Measurements from ENCODE around the gene DSTN.

The DSTN gene

GRCh38 chr20:17549131-17549530, 20.7 kb upstream of the DSTN start:
- DNase-seq (ENCODE audit: low read depth in 2 of 2), result no peak

DNA sequence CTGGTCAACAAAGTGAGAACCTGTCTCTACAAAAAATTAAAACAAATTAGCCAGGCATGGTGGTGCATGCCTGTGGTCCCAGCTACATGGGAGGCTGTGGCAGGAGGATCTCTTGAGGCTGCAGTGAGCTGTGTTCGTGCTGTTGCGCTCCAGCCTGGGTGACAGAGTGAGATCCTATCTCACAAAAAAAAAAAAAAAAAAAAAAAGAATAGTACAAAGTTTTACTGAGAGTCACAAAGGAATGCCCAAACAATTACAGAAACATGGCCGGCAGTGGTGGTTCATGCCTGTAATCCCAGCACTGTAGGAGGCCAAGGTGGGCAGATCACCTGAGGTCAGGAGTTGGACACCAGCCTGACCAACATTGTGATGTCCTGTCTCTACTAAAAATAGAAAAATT, 14.8 kb upstream of the DSTN start:
- DNase-seq (ENCODE audit: low read depth in 2 of 2), result no peak

- DNase-seq (ENCODE audit: low read depth in 2 of 2), result no peak
Observed at GRCh38 chr20:17556837-17557674, 12.8 kb upstream of the DSTN start.

DNA sequence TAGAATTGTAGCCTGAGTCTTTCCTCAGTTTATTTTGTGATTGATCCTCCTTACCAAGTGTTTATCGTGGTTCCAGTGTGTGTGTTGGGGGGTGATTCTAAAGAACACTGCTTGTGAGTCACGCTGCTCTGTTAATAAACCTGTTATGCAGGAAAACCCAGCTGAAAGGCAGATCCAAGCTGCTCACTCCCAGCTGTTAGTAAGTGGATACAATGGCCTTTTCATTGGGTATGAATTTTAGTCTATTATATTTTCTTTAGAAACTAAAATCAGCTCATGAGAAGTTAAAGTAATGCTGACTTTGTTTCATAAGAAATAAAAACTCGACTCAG, 12.2 kb upstream of the DSTN start:
- no peak for DNase-seq (ENCODE audit: low read depth in 2 of 2)

- no peak for DNase-seq (ENCODE audit: low read depth in 2 of 2)
Observed at GRCh38 chr20:17558154-17558940, 11.5 kb upstream of the DSTN start.

- DNase-seq (ENCODE audit: low read depth in 2 of 2), result no peak
Observed at GRCh38 chr20:17558941-17559304, 11.0 kb upstream of the DSTN start.

DNA sequence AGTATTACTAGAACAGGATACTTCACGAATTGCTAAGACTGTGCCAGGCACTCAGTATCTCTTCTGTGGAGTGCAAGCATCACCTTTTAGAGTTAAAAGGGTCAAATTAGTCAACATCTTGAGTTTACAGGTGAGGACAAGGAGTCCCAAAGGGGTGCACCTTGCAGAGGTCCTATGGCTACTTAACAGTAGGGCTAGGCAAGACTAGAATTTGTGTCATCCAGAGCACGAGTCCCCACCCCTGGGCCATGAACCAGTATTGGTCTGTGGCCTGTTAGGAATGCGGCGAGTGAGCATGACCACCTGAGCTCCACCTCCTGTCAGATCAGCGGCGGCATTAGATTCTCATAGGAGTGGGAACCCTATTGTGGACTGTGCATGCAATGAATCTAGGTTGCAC, 10.5 kb upstream of the DSTN start:
- no peak for DNase-seq (ENCODE audit: low read depth in 2 of 2)

DNA sequence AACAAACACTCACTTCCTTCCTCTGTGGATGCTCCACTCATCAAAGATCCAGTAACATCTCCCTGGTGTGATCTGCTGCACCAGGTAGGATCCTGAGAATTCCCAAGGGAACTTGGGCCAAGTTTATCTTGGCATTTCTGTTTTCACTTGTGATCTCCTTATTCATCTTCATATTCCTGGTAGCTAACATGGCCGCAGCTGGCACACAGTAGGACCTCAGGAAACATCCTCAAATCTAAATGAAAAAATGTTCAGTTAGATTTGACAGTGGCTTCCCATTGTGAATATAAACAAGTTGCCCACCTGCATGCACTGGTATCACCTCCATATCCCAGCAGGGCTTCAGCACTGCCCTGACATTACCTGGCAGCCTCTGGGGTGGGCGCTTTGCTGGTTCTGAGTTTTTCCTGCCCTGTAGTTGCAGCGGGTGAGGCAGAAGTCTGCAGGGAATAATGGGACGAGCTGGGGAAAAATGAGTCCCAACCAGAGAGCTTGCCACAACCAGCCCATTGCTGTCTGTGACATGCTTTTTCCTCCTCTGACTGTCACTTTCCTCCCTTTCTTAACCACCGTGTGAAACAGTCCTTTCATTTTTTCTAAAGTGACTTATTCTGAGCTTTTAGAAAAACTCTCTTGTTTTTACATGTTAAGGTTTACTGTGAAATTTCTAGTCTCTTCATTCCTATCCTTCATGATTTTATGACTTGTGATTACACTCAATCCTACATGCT, 9.4 kb upstream of the DSTN start:
- DNase-seq (ENCODE audit: low read depth in 2 of 2), result no peak

- DNase-seq (ENCODE audit: low read depth in 2 of 2), result no peak
Observed at GRCh38 chr20:17562804-17563305, 7.0 kb upstream of the DSTN start.

- DNase-seq (ENCODE audit: low read depth in 2 of 2), result no peak
Observed at GRCh38 chr20:17565169-17565845, 4.6 kb upstream of the DSTN start.

- no peak for DNase-seq (ENCODE audit: low read depth in 2 of 2)
Observed at GRCh38 chr20:17566345-17566744, 3.5 kb upstream of the DSTN start.

DNA sequence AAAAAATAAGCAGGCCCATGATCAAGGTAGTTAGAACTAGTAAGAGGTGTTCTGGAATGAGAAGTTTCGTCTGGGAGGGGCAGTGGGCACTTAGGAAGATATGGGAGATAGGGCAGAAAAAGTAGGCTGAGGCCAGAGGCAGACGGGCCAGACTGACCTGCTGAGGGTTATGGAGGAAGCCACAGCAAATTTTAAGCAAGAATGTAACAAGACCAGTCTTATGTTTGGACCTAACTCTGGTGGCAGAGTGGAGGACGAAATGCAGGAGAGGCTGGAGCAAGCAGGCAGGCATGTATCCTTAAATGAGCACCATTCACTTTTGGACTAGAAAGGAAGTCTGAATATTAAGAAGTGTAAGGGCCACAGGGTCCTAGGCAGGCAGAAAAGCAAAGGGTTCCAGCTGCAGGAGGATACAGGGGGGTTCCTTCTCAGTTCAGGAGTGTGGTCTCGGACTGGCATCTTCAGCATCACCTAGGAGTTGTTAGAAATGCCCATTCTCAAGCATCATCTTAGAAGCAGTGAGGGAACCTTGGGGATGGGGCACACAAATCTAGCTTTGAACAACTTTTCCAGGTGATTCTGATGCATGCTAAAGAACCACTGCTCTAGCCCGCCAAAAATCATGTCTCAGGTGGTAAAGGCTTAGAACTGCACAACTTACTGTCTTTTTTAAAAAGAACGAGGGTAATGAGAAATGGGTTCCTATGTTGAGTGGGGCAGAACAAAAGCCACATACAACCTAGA, 1.7 kb upstream of the DSTN start:
- DNase-seq (ENCODE audit: low read depth in 2 of 2), result no peak

- DNase-seq (ENCODE audit: low read depth in 2 of 2), result no peak
Observed at GRCh38 chr20:17568972-17569521, 828 bp upstream of the DSTN start.

DNA sequence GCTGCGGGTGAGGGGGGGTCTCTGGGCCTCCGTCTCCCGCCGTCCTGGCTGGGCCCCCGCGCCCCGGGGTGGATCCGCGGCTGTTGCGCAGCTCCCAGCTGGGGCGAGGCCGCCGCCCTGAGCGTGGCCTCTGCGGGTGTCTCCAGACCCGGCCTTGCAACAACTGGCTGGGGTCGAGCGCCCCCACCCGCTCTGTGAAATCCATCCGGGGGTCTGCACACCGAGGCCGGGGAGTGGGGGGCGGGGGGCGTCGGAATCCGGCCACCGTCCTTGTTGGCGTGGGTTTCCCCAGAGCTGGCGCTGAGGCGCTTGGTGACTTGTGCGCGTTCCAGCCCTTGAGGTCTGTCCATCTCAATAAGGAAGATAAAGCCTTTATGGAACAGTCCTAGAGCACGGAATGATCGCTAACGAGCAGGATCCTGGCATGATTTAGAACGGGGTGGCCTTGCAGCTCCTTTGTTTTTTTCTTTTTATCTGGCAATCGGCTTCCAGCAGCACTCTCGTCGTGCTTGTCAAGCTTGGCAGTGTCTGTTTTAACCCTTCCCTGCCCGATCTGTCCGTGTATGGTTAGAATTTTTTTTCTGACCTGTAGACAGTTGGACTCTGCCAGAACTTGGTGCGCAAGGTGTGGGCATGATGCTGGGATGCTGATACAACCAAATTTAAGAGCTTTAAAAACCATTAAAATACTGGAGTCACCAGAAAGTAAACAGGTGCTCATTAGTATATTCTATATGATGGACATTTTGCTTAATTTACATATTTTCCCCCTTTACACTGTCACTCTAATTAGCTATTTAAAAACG, 675 bp downstream of the DSTN start:
- no peak for DNase-seq (ENCODE audit: low read depth in 2 of 2)

- DNase-seq (ENCODE audit: low read depth in 2 of 2), result no peak
Observed at GRCh38 chr20:17571153-17571527, 1.3 kb downstream of the DSTN start.

GRCh38 chr20:17572034-17572638, 2.3 kb downstream of the DSTN start:
- DNase-seq (ENCODE audit: low read depth in 2 of 2), result no peak

GRCh38 chr20:17573463-17573862, 3.6 kb downstream of the DSTN start:
- DNase-seq (ENCODE audit: low read depth in 2 of 2), result no peak

DNA sequence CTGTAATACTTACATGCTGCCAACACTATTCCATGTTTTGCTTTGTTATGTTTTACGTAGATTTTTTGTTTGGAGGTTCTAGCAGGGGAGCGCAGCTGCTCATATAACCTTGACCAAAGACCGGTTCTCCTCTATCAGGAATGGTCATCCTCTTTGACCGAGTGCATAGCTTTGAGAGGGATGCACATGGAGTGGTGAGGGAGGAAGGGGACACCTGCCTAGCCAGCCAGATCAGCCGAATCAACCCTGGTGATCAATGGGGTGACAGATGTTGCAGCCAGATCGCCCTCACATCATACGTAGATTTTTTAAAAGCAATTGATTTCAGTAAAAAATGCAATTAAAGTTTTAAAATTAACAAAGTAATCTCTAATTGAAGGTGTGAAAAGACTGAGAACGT, 6.3 kb downstream of the DSTN start:
- no peak for DNase-seq (ENCODE audit: low read depth in 2 of 2)

- no peak for DNase-seq (ENCODE audit: low read depth in 2 of 2)
Observed at GRCh38 chr20:17579369-17580039, 9.6 kb downstream of the DSTN start.

Data from activated CD8-positive, alpha-beta memory T cell treated with anti-CD3 and anti-CD28 coated beads for 4 hours (primary cell).